ENCODE data around the gene PGLYRP2.
"Not testable (repeated sequence)": the region's sequence is repeated elsewhere in the genome, so short reads cannot be mapped to it uniquely, and the experiment has no call there.

Gene PGLYRP2

GRCh38 chr19:15519433-15519976 lies 40.2 kb upstream of the PGLYRP2 start:
- TF ChIP-seq POLR2A (IDR thresholded peaks at IDR 0.05; ENCODE audit: extremely low read depth, insufficient read length) (no peak), MYC (IDR thresholded peaks at IDR 0.05; ENCODE audit: low read depth, low read length) (no peak)
- TF ChIP-seq, protein P1, sequence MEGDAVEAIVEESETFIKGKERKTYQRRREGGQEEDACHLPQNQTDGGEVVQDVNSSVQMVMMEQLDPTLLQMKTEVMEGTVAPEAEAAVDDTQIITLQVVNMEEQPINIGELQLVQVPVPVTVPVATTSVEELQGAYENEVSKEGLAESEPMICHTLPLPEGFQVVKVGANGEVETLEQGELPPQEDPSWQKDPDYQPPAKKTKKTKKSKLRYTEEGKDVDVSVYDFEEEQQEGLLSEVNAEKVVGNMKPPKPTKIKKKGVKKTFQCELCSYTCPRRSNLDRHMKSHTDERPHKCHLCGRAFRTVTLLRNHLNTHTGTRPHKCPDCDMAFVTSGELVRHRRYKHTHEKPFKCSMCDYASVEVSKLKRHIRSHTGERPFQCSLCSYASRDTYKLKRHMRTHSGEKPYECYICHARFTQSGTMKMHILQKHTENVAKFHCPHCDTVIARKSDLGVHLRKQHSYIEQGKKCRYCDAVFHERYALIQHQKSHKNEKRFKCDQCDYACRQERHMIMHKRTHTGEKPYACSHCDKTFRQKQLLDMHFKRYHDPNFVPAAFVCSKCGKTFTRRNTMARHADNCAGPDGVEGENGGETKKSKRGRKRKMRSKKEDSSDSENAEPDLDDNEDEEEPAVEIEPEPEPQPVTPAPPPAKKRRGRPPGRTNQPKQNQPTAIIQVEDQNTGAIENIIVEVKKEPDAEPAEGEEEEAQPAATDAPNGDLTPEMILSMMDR (IDR thresholded peaks at IDR 0.05; ENCODE audit: low read depth, low read length), result no peak
- TF ChIP-seq, protein P2, sequence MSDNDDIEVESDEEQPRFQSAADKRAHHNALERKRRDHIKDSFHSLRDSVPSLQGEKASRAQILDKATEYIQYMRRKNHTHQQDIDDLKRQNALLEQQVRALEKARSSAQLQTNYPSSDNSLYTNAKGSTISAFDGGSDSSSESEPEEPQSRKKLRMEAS (IDR thresholded peaks at IDR 0.05; ENCODE audit: low read depth, low read length), result no peak
- H3K4me3 ChIP-seq (ENCODE audit: low read depth, low read length), result no peak overlapping the region
- no peak for DNase-seq (ENCODE audit: low read depth)

DNA sequence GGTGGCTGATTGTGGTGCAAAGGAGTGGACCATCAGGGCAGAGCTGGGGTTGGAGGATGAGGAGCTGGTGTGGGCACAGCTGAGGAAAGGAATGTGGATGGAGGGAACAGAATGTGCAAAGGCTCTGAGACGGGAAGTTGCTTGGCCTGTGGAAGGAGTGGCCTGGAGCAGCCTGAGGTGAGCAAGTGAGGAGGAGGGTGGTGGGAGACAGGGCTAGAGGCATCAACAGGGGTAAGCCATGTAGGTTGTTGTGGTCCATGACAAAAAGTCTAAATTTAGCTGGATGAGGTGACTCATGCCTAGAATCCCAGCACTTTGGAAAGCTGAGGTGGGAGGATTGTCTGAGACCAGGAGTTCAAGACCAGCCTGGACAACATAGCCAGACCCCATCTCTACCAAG lies 38.5 kb upstream of the PGLYRP2 start:
- no peak overlapping the region for H3K4me3 ChIP-seq (ENCODE audit: low read depth, low read length)
- DNase-seq (ENCODE audit: low read depth), result no peak
- TF ChIP-seq, protein P1 (IDR thresholded peaks at IDR 0.05; ENCODE audit: low read depth, low read length), result no peak
- TF ChIP-seq MYC (IDR thresholded peaks at IDR 0.05; ENCODE audit: low read depth, low read length), result no peak
- TF ChIP-seq, protein P2 (IDR thresholded peaks at IDR 0.05; ENCODE audit: low read depth, low read length), result no peak
- TF ChIP-seq POLR2A (IDR thresholded peaks at IDR 0.05; ENCODE audit: extremely low read depth, insufficient read length), result no peak

DNA sequence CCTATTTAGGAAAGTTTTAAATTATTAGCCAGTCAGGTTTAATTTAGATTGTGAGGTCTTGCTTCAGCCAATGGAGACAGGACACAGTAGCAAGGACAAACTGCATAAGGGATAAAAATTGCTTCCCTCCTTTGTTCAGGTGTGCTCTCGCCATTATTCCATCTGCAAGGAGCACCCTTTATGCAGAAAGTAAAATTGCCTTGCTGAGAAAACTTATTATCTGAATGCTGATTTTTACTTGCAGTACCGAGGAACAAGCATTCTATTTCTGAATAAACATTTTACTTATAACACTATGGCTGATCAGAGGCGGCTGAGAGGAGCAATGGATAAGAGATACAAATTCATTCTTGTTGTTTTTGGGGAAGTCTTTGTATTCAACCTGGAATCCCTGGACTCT lies 37.1 kb upstream of the PGLYRP2 start:
- TF ChIP-seq MYC (IDR thresholded peaks at IDR 0.05; ENCODE audit: low read depth, low read length) (no peak), POLR2A (IDR thresholded peaks at IDR 0.05; ENCODE audit: extremely low read depth, insufficient read length) (no peak)
- TF ChIP-seq, protein P2 (IDR thresholded peaks at IDR 0.05; ENCODE audit: low read depth, low read length), result no peak
- TF ChIP-seq, protein P1 (IDR thresholded peaks at IDR 0.05; ENCODE audit: low read depth, low read length), result no peak
- H3K4me3 ChIP-seq (ENCODE audit: low read depth, low read length), result no peak overlapping the region
- no peak for DNase-seq (ENCODE audit: low read depth)

DNA sequence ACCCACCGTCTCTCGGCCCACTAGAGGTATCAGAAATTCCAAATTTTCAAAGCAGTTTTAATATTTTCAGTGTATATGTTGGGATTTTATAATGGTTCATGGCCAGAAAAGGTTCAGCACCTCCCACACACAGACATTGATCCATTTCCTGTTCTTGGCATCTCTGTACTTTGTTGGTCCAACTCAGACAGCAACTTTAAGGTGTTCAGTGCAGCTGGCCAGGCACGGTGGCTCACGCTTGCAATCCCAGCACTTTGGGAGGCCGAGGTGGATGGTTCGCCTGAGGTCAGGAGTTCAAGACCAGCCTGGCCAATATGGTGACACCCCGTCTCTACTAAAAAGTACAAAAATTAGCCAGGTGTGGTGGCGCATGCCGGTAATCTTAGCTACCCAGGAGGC lies 35.9 kb upstream of the PGLYRP2 start:
- not testable (repeated sequence) for H3K4me3 ChIP-seq (ENCODE audit: low read depth, low read length); DNase-seq (ENCODE audit: low read depth)

- no peak overlapping the region for H3K4me3 ChIP-seq (ENCODE audit: low read depth, low read length)
- TF ChIP-seq POLR2A (IDR thresholded peaks at IDR 0.05; ENCODE audit: extremely low read depth, insufficient read length) (no peak), MYC (IDR thresholded peaks at IDR 0.05; ENCODE audit: low read depth, low read length) (no peak)
- TF ChIP-seq, protein P1 (IDR thresholded peaks at IDR 0.05; ENCODE audit: low read depth, low read length), result no peak
- TF ChIP-seq, protein P2 (IDR thresholded peaks at IDR 0.05; ENCODE audit: low read depth, low read length), result no peak
- no peak for DNase-seq (ENCODE audit: low read depth)
Observed at GRCh38 chr19:15511671-15512424, 32.5 kb upstream of the PGLYRP2 start.

- DNase-seq (ENCODE audit: low read depth), result no peak
- H3K4me3 ChIP-seq (ENCODE audit: low read depth, low read length), result no peak within 1 kb of the TSS
- TF ChIP-seq, protein P2 (IDR thresholded peaks at IDR 0.05; ENCODE audit: low read depth, low read length), result no peak
- TF ChIP-seq POLR2A (IDR thresholded peaks at IDR 0.05; ENCODE audit: extremely low read depth, insufficient read length), result no peak
- TF ChIP-seq, protein P1 (IDR thresholded peaks at IDR 0.05; ENCODE audit: low read depth, low read length), result no peak
- no peak for TF ChIP-seq MYC (IDR thresholded peaks at IDR 0.05; ENCODE audit: low read depth, low read length)
Observed at GRCh38 chr19:15508035-15508710, 28.9 kb upstream of the PGLYRP2 start, which contains the start of gene CYP4F22. CYP4F22 (plus strand) TSS chr19:15508525; CDS start chr19:15525337, 16,812 bp downstream.
